COR-L47 (cell line): ENCODE data around the gene ABI3BP.

Experiments used
- DNase-seq: peaks from one replicate; lab custom pipeline; 2025; lab: John Stamatoyannopoulos, UW

ABI3BP gene

GRCh38 chr3:100941451-100941850, 51.8 kb downstream of the ABI3BP start:
- DNase-seq: no peak

GRCh38 chr3:100941041-100941440, 52.2 kb downstream of the ABI3BP start:
- no peak for DNase-seq

- DNase-seq: no peak
These were observed 56.3 kb downstream of the ABI3BP start for GRCh38 chr3:100936931-100937330.

GRCh38 chr3:100932491-100932890, 60.7 kb downstream of the ABI3BP start:
- no peak for DNase-seq

- no peak for DNase-seq
These were observed 64.4 kb downstream of the ABI3BP start for GRCh38 chr3:100928638-100929428.

GRCh38 chr3:100927775-100928174, 65.4 kb downstream of the ABI3BP start:
- DNase-seq: no peak

- DNase-seq: no peak
These were observed 77.3 kb downstream of the ABI3BP start for GRCh38 chr3:100915706-100916495.

GRCh38 chr3:100913870-100914648, 79.2 kb downstream of the ABI3BP start:
- no peak for DNase-seq

- DNase-seq: no peak
These were observed 80.2 kb downstream of the ABI3BP start for GRCh38 chr3:100912976-100913545.

- no peak for DNase-seq
These were observed 80.7 kb downstream of the ABI3BP start for GRCh38 chr3:100912571-100912970.

- no peak for DNase-seq
These were observed 81.3 kb downstream of the ABI3BP start for GRCh38 chr3:100911956-100912355.

GRCh38 chr3:100910986-100911385, 82.2 kb downstream of the ABI3BP start:
- DNase-seq: no peak

- no peak for DNase-seq
These were observed 90.6 kb downstream of the ABI3BP start for GRCh38 chr3:100902572-100902971.

GRCh38 chr3:100900671-100901335, 92.4 kb downstream of the ABI3BP start:
- DNase-seq: no peak

GRCh38 chr3:100899440-100900091, 93.7 kb downstream of the ABI3BP start:
- no peak for DNase-seq

- no peak for DNase-seq
These were observed 94.5 kb downstream of the ABI3BP start for GRCh38 chr3:100898681-100899080.

- no peak for DNase-seq
These were observed 96.2 kb downstream of the ABI3BP start for GRCh38 chr3:100896994-100897393.

GRCh38 chr3:100893590-100893989, 99.6 kb downstream of the ABI3BP start:
- DNase-seq: no peak

GRCh38 chr3:100893108-100893507, 100.1 kb downstream of the ABI3BP start:
- DNase-seq: no peak

GRCh38 chr3:100891827-100892226, 101.4 kb downstream of the ABI3BP start:
- DNase-seq: no peak

- DNase-seq: no peak
These were observed 102.2 kb downstream of the ABI3BP start for GRCh38 chr3:100891033-100891432.
